ENCODE data around the gene GIPC3.

Gene GIPC3

DNA sequence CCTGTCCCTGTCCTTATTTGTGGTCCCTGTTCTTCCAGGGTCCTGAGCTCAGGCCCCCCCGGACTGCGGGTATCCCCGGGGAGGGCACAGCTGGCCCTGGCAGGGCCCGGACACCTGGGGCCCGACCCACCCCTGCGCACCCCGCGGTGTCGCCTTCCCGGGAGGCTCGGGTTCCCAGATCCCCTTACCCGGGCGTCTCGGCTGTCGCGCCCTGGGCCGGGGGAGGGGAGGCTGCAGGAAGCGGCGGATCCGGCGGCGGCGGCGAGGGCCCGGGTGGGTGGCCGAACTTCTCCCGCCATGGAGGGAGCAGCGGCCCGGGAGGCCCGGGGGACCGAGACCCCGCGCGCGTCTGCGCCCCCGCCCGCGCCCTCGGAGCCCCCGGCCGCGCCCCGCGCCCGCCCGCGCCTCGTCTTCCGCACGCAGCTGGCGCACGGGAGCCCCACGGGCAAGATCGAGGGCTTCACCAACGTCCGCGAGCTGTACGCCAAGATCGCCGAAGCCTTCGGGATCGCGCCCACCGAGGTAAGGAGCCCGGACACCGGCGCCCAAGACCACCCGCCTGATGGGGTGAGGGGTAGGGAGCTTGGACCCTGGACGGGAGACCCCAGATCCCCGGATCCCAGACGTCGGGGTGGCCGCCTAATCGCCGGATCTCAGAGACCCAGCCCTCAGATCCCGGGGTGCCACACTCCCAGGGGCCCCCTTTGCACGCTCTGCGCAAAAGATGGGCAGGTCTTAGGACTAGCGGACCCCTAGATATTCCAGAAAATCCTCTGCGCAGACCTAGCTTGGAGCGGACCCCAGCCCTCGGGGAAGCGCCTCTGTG lies at the start of gene GIPC3:
GIPC3 (plus strand) TSS at position 178 of the 826 bp plus-strand sequence; CDS start at position 298, 120 bp downstream.
- no peak for DNase-seq

GRCh38 chr19:3535563-3535965 lies 49.7 kb upstream of the GIPC3 start:
- DNase-seq: no peak

DNA sequence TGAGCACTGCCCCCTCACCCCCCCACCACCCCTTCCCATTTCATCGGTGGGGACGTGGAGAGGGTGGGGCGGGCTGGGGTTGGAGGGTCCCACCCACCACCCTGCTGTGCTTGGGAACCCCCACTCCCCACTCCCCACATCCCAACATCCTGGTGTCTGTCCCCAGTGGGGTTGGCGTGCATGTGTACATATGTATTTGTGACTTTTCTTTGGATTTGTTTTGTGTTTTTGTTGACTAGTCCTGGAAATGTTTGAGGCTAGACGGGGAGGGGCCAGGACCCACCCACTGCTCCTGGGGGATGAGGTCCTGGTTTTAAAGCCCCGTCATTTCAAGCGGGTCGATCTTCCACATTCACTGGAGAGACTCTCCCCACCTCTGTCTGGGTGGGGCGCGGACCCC lies 49.3 kb upstream of the GIPC3 start:
- no peak for DNase-seq

DNA sequence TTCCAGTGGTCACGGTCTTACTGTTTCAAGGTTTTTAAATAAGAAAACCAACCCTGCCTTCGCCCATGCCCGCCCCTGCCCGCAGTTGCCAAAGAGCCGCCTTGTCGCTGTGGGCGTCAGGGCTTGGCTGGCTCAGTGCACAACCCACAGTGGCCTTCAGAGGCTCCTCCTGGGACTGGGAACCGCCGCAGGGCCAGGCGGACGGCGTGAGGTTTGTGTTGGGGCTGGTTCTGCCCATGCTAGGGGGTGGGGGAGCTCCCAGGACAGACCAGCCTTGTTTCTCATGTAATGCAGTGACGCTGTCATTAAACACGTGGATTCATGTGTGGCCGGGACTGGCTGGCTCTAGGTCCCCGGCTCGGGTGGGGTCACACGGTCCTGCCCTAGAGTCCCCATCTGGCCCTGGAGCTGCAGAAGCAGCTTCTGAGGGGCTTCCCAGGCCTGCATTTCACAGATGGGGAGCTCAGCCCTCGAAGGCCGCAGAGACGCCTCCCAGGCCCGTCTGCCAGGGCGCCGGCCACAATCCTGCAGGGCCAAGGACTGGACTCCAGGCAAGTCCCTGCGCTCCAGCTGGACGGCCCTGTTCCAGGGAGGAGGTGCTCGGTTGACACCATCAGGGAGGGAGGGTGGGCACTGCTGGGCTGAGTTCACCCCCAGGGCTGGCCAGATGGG lies 48.7 kb upstream of the GIPC3 start:
- DNase-seq: no peak

DNA sequence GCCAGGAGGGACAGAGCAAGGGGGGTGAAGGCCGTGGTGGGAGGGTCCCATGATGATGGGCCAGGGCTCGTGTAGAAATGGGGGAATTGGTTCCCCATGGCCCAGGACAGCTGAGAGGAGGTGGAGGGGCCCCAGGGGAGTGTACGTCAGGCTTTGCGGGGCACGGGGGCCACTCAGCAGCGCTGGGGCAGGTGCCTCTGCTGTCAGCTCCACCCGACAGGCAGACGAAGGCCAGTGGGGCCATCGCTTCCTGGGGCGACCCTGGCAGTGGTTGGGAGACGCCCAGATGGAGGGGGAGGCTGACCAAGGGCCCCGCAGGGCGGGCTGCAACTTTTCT lies 48.2 kb upstream of the GIPC3 start:
- DNase-seq: no peak

DNA sequence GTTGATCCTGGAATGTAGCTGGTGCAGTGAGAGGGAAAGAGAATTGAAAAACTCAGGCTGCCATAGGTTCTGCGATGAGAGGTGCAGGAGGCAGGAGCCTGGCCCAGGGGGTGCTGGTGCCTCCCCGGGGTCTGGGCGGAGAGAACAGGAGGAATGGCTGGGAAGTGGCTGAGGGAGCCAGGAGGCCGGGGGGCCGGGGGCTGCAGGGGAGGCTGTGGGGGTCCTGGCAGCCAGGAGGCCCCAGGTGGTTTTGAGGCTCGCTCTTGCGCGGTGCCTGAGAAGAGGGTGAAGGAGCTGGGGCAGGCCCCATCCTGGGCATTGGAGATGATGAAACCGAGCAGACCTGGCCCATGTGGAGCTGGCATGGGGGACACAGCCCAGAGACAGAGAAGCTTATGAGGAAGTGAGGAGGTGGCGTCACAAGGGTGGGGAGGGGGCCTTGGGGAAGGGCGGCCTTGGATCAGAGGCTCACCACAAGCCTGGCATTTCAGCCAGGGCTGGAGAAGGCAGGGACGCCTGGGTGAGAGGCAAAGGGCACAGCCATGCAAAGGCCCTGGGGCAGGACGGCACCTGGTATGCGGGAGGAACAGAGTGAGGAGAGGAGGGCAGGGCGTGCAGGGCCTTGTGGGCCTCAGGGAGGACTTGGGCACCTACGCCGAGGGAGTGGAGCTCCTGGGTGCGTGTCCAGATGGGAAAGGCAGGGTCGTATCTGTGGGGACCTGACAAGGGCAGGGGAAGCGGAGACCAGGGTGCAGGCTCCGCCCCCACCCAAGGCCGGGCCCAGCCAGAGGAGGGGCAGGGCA lies 47.6 kb upstream of the GIPC3 start:
- no peak for DNase-seq

GRCh38 chr19:3538258-3538929 lies 46.9 kb upstream of the GIPC3 start:
- DNase-seq: no peak

DNA sequence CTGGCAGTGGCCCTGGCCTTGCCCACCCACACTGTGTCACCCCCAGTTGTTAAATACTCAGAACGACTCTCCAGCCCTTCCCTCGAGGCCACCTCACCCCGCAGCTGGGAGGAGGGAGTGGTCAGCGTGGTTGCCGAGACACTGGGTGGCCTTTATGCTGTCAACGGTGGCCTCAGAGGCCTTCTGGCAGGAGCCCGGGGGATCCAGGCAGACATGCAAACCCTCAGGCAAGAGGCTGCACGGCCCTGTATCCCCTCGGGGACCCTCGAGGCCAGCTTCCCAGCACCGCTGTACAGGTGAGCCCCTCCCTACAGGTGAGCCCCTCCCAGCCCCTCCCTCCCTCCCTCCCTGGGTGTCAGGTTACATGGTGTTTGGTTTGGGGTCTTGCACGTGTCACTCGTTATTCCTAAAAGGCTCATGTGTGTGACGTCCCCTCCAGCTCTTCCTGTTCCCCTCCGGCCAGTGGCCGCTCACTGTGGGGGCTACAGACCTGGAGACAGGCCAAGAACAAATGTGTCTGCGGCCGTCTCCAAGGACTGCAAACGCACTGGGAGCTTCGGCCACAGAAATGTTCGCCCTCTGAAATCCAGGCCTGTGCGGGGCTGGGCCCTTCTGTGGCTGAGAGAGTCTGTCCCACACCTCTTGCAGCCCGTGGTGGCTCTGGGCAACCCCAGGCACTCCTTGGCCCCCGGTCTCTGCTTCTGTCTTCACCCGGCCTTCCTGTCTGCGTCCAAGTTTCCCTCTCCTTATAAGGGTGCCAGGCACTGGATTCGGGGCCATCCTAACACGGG lies 46.1 kb upstream of the GIPC3 start, which contains the start of gene TEKTIP1:
TEKTIP1 (plus strand) TSS at position 210 of the 791 bp plus-strand sequence; CDS start at position 214, 4 bp downstream.
- no peak for DNase-seq

DNA sequence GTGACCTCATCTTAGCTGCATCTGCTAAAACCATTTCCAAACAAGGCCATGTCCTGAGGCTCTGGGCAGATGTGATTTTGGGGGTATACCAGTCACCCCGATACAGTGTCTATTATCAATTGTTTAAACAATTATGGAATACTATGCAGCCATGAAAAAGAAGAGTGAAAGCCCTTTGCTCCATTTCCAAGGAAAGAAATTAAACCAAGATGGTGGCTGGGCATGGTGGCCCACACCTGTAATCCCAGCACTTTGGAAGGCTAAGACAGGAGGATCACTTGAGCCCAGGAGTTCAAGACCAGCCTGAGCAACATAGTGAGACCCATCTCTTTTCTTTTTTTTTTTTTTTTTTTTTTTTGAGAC lies 45.5 kb upstream of the GIPC3 start:
- DNase-seq: no peak

GRCh38 chr19:3543150-3544057 lies 41.9 kb upstream of the GIPC3 start:
- no peak for DNase-seq

GRCh38 chr19:3544058-3544376 lies 41.3 kb upstream of the GIPC3 start:
- DNase-seq: no peak

GRCh38 chr19:3544742-3545668 lies 40.3 kb upstream of the GIPC3 start:
- peak; percentile 79 for DNase-seq

DNA sequence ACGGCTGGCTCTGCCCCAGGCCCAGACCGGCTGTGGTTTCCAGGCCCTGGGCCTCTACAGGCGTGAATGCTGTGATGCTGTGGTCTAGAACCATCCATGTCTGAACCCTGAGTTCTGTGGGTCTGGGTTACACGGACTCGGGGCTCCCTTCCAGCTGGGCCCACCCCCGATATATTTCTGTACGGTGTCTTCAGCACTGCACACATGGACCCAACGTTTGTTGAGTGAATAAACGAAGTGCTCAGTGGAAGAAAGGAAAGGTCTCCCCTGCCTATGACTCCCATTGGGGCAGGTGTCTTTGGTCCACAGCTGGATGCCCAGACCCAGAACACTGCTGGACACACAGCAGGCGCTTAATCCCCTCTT lies 39.6 kb upstream of the GIPC3 start:
- no peak for DNase-seq

- DNase-seq: no peak
Observed at GRCh38 chr19:3546119-3546518, 39.2 kb upstream of the GIPC3 start.

- peak; percentile 30 for DNase-seq
Observed at GRCh38 chr19:3547301-3547731, 38.0 kb upstream of the GIPC3 start.

DNA sequence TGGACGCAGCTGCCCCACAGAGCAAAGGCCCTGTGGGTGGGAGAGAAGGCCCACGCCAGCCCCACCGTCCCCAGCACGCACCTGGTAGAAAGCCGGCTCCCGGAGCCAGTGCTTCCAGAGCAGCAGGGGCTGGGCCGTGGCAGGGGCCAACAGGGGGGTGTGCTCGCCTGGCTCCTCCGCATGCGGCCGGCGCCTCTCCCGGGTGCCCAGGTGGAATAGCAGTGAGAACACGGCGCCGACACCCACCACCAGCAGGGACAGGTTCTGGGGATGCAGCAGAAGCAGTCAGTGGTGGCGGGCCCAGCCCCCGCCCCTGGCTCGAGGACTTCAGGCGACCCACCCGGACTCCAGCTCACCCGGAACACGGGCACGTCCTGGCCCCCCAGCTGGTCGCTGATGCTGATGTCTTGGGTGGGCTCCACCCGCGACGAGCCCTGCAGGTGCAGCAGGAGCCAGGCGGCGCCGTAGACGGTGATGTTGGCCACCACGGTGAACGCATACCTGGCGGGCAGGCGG lies 37.5 kb upstream of the GIPC3 start:
- no peak for DNase-seq

DNA sequence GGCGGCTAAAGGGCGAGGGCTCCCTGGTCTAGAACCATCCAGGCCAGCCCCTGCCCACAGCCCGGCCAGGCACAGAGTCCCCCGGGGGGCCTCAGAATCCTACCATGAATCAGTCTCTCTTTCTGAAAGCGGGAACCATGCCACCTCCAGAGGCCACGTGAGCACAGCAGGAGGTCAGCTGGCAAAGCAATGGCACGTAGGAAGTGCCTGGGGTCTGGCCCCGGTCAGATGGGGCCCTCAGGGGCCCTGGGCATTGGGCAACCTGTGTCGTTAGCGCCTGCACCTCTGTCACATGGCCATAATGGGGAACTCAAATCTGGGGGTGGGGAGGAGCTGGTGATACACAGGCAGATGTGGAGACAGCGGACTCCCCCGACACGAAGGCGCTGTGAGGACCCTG lies 36.7 kb upstream of the GIPC3 start:
- DNase-seq: no peak

- DNase-seq: no peak
Observed at GRCh38 chr19:3549816-3550215, 35.5 kb upstream of the GIPC3 start.

DNA sequence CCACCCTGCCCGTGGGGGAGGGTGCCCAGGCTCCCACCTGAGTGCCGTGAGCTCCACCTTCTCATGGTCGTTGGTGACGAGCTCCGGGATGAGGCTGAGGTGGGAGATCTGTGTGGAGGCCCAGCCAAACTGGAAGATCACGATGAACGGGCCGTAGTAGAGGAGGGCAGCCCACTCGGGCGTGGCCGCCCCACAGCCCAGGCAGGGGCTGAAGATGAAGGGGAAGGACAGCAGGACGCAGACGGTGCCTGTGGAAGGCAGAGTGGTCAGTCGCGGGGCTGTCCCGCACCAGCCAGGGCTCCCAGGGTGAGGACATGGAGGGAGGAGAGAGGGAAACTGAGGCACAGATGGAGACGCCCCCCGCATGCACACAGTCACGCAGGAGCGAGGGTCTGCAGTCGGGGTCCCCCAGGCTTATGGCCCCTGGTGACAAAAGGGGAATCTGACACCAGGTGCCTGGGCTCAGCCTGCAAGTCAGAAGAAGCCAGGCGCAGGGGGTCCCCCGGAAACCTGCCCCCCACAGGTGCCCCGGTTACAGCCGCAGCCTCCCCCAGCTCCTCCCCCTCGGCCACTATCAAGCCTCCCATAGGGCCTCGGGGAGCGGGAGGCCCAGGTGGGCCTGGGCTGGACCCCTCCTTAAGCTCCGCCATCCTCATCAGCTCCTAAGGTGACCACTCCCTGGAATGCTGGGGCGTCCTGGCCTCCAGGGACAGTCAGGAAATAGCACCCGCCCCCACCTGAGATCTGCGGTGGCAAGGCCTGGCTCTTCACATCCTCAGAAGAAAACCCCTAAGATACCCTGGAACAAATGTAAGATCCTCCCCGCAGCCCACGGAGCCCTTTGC lies 34.1 kb upstream of the GIPC3 start:
- DNase-seq: no peak
